Measurements from ENCODE around the gene DMD.

DMD gene

GRCh38 chrX:31301203-31301602 lies 1910.1 kb downstream of the DMD start:
- Histone ChIP-seq H3K4me1 (ENCODE audit: low read length) (peaks cover 40% of the 10 kb centered on the region), H3K9ac (ENCODE audit: low read length) (no peak overlapping the region), H3K4me3 (ENCODE audit: low read length) (no peak overlapping the region), H3K36me3 (replicated peaks; ENCODE audit: low read depth, low read length) (peaks cover 13% of the 10 kb centered on the region), H4K20me1 (ENCODE audit: insufficient read depth, low read length) (no peaks in the 10 kb centered on the region), H3K27ac (ENCODE audit: low read length) (no peak overlapping the region), H2AFZ (ENCODE audit: low read depth, low read length) (no peak overlapping the region), H3K79me2 (ENCODE audit: low read length) (peaks cover 3% of the 10 kb centered on the region; the same call in 1 of the 2 replicates), H3K9me3 (ENCODE audit: insufficient read depth, low read length) (no peaks in the 10 kb centered on the region), H3K27me3 (ENCODE audit: low read depth, low read length) (no peaks in the 10 kb centered on the region), H3K4me2 (ENCODE audit: low read length) (no peak overlapping the region)
- TF ChIP-seq, protein P1, sequence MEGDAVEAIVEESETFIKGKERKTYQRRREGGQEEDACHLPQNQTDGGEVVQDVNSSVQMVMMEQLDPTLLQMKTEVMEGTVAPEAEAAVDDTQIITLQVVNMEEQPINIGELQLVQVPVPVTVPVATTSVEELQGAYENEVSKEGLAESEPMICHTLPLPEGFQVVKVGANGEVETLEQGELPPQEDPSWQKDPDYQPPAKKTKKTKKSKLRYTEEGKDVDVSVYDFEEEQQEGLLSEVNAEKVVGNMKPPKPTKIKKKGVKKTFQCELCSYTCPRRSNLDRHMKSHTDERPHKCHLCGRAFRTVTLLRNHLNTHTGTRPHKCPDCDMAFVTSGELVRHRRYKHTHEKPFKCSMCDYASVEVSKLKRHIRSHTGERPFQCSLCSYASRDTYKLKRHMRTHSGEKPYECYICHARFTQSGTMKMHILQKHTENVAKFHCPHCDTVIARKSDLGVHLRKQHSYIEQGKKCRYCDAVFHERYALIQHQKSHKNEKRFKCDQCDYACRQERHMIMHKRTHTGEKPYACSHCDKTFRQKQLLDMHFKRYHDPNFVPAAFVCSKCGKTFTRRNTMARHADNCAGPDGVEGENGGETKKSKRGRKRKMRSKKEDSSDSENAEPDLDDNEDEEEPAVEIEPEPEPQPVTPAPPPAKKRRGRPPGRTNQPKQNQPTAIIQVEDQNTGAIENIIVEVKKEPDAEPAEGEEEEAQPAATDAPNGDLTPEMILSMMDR (IDR thresholded peaks at IDR 0.05; ENCODE audit: low read depth, low read length), result no peak
- no peak for TF ChIP-seq EZH2phosphoT487 (IDR thresholded peaks at IDR 0.05; ENCODE audit: low read depth)

- Histone ChIP-seq H3K9ac (ENCODE audit: low read length) (no peak overlapping the region), H3K4me1 (ENCODE audit: low read length) (peaks cover 20% of the 10 kb centered on the region), H3K9me3 (ENCODE audit: insufficient read depth, low read length) (no peaks in the 10 kb centered on the region), H2AFZ (ENCODE audit: low read depth, low read length) (0 out of 2 replicates have a peak overlapping the region, but pooled peaks have one; percentile 41), H3K27me3 (ENCODE audit: low read depth, low read length) (no peaks in the 10 kb centered on the region), H3K27ac (ENCODE audit: low read length) (no peak overlapping the region), H3K36me3 (replicated peaks; ENCODE audit: low read depth, low read length) (peaks cover 13% of the 10 kb centered on the region), H3K4me2 (ENCODE audit: low read length) (peak overlapping the region; percentile 38), H3K4me3 (ENCODE audit: low read length) (peak overlapping the region; percentile 10; the same call in 1 of the 2 replicates), H4K20me1 (ENCODE audit: insufficient read depth, low read length) (no peaks in the 10 kb centered on the region), H3K79me2 (ENCODE audit: low read length) (peaks cover 3% of the 10 kb centered on the region; the same call in 1 of the 2 replicates)
- TF ChIP-seq, protein P1 (IDR thresholded peaks at IDR 0.05; ENCODE audit: low read depth, low read length), result no peak
- no peak for TF ChIP-seq EZH2phosphoT487 (IDR thresholded peaks at IDR 0.05; ENCODE audit: low read depth)
Measured at GRCh38 chrX:31298916-31299315, 1912.4 kb downstream of the DMD start.

GRCh38 chrX:31297881-31298280 lies 1913.5 kb downstream of the DMD start:
- Histone ChIP-seq H2AFZ (ENCODE audit: low read depth, low read length) (no peak overlapping the region), H3K9ac (ENCODE audit: low read length) (no peak overlapping the region), H3K4me2 (ENCODE audit: low read length) (no peak overlapping the region), H3K79me2 (ENCODE audit: low read length) (no peaks in the 10 kb centered on the region), H3K4me3 (ENCODE audit: low read length) (no peak overlapping the region), H3K27me3 (ENCODE audit: low read depth, low read length) (no peaks in the 10 kb centered on the region), H3K36me3 (replicated peaks; ENCODE audit: low read depth, low read length) (peaks cover 13% of the 10 kb centered on the region), H3K9me3 (ENCODE audit: insufficient read depth, low read length) (no peaks in the 10 kb centered on the region), H3K27ac (ENCODE audit: low read length) (no peak overlapping the region), H3K4me1 (ENCODE audit: low read length) (peaks cover 11% of the 10 kb centered on the region), H4K20me1 (ENCODE audit: insufficient read depth, low read length) (no peaks in the 10 kb centered on the region)
- no peak for TF ChIP-seq EZH2phosphoT487 (IDR thresholded peaks at IDR 0.05; ENCODE audit: low read depth)
- TF ChIP-seq, protein P1 (IDR thresholded peaks at IDR 0.05; ENCODE audit: low read depth, low read length), result no peak

- H3K4me1 ChIP-seq (ENCODE audit: low read length), result peaks cover 11% of the 10 kb centered on the region
- H3K9ac ChIP-seq (ENCODE audit: low read length), result no peak overlapping the region
Measured at GRCh38 chrX:31294475-31294874, 1916.9 kb downstream of the DMD start.

More at GRCh38 chrX:31294475-31294874, 1916.9 kb downstream of the DMD start:
- H3K27ac ChIP-seq (ENCODE audit: low read length), result no peak overlapping the region
- H3K27me3 ChIP-seq (ENCODE audit: low read depth, low read length), result no peaks in the 10 kb centered on the region
- TF ChIP-seq, protein P1 (IDR thresholded peaks at IDR 0.05; ENCODE audit: low read depth, low read length), result no peak
- no peak for TF ChIP-seq EZH2phosphoT487 (IDR thresholded peaks at IDR 0.05; ENCODE audit: low read depth)
- no peak overlapping the region for H3K4me3 ChIP-seq (ENCODE audit: low read length)
- no peaks in the 10 kb centered on the region for H3K9me3 ChIP-seq (ENCODE audit: insufficient read depth, low read length)
- H3K4me2 ChIP-seq (ENCODE audit: low read length), result no peak overlapping the region
- no peaks in the 10 kb centered on the region for H3K36me3 ChIP-seq (replicated peaks; ENCODE audit: low read depth, low read length)
- no peak overlapping the region for H2AFZ ChIP-seq (ENCODE audit: low read depth, low read length)
- H3K79me2 ChIP-seq (ENCODE audit: low read length), result no peaks in the 10 kb centered on the region
- no peaks in the 10 kb centered on the region for H4K20me1 ChIP-seq (ENCODE audit: insufficient read depth, low read length)

Data from OCI-LY3 (cell line).